ENCODE data around the gene MRNIP.

The MRNIP gene

DNA sequence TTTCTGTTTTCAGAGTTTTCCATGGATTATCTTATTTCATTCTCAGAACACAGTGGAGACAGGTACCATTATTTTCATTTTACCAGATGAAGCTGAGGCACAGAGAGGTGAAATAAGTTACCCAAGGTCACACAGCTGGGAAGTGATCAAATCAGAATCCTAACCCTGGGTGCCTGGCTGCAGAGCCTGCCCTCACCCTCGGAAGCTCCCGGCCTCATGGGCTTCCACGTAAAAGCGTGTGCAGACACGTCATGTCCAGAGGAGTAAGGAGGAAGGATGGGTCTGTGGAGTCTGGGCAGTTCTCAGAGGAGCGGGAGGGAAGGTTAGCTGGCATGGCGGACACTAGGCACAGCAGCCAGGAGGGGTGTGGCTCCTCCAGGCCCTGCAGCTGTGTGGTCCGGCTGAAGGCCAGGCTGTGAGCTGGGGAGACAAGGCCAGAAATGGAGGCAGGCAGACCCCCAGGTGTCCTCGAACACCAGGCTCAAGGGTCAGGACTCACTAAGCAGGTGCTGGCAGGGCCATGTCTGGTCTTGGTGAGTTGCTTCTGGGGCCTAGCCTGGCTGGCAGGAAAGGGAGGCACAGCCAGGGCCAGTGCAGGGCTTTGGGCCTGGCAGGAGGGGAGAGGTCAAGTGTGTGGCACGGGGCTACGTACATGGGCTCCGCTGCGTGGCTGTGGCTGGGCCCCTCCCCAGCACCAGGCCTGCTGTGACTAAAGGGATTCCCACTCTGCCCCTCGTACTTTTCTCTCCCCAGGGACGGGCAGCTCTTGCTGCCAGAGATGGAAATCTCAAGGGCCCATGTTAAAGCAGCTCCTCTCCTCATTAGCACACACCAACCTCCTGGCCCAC lies 43.5 kb upstream of the MRNIP start:
- no peak overlapping the region for H3K9ac ChIP-seq (ENCODE audit: low read length)
- H2AK5ac ChIP-seq (ENCODE audit: low read length) = no peak overlapping the region
- DNase-seq = no peak
- no peak overlapping the region for H2BK120ac ChIP-seq (ENCODE audit: insufficient read depth, low read length, poor library complexity)
- H3K14ac ChIP-seq (ENCODE audit: low read length) = no peak overlapping the region
- no peak overlapping the region for H4K8ac ChIP-seq (ENCODE audit: low read depth, low read length)
- no peak overlapping the region for H4K91ac ChIP-seq (ENCODE audit: low read depth, low read length)
- H3K27ac ChIP-seq (ENCODE audit: low read depth, low read length) = no peak overlapping the region
- H4K12ac ChIP-seq (ENCODE audit: low read depth, low read length) = no peak overlapping the region
- peaks cover 5% of the 10 kb centered on the region in 2 experiments for H3K4me1 ChIP-seq (ENCODE audit: control insufficient read depth in 1 of 2, insufficient read depth in 2 of 2, low read length in 2 of 2)
- no CpG with 5 or more reads among the region's 15 CpGs for WGBS (ENCODE audit: extremely low coverage, insufficient coverage, insufficient read length)
- no peak overlapping the region for H3K4me3 ChIP-seq (ENCODE audit: low read depth, low read length)
- no peak overlapping the region for H3K23ac ChIP-seq (ENCODE audit: low read length)
- no peak overlapping the region for H3K4ac ChIP-seq (ENCODE audit: low read depth, low read length)
- no peak overlapping the region for H3K4me2 ChIP-seq (ENCODE audit: low read length)
- H3K79me1 ChIP-seq (ENCODE audit: low read length) = peaks cover under 1% of the 10 kb centered on the region
- no peak overlapping the region for H3K18ac ChIP-seq (ENCODE audit: low read length)
- H2AFZ ChIP-seq (ENCODE audit: insufficient read depth, low read length, poor library complexity) = no peak overlapping the region
- peaks cover 2% of the 10 kb centered on the region for H3K9me3 ChIP-seq (ENCODE audit: insufficient read depth, low read depth, low read length)
- no peak overlapping the region for H2BK5ac ChIP-seq (ENCODE audit: low read depth, low read length, poor library complexity)
- H2BK12ac ChIP-seq (ENCODE audit: low read length) = no peak overlapping the region
- H3K36me3 ChIP-seq (ENCODE audit: control insufficient read depth in 1 of 2, insufficient read depth in 2 of 2, low read length in 2 of 2) = peaks cover 42 to 55% of the 10 kb centered on the region in 2 experiments
- H3K79me2 ChIP-seq (ENCODE audit: control insufficient read depth, insufficient read depth, low read length, poor library complexity) = peaks cover 3% of the 10 kb centered on the region
- no peaks in the 10 kb centered on the region for H3K27me3 ChIP-seq (ENCODE audit: insufficient read depth, low read length)

- no peak overlapping the region for H2BK12ac ChIP-seq (ENCODE audit: low read length)
- H3K4me3 ChIP-seq (ENCODE audit: low read depth, low read length) = no peak overlapping the region
- H2BK5ac ChIP-seq (ENCODE audit: low read depth, low read length, poor library complexity) = no peak overlapping the region
- DNase-seq = no peak
- H3K23ac ChIP-seq (ENCODE audit: low read length) = no peak overlapping the region
- no peak overlapping the region for H3K27ac ChIP-seq (ENCODE audit: low read depth, low read length)
- H3K18ac ChIP-seq (ENCODE audit: low read length) = no peak overlapping the region
- peaks cover 2% of the 10 kb centered on the region for H3K9me3 ChIP-seq (ENCODE audit: insufficient read depth, low read depth, low read length)
- no peak overlapping the region for H2AFZ ChIP-seq (ENCODE audit: insufficient read depth, low read length, poor library complexity)
- H3K4me1 ChIP-seq (ENCODE audit: control insufficient read depth in 1 of 2, insufficient read depth in 2 of 2, low read length in 2 of 2) = no peaks in the 10 kb centered on the region
- no peak overlapping the region for H3K4ac ChIP-seq (ENCODE audit: low read depth, low read length)
- no peak overlapping the region for H3K4me2 ChIP-seq (ENCODE audit: low read length)
- no peaks in the 10 kb centered on the region for H3K79me2 ChIP-seq (ENCODE audit: control insufficient read depth, insufficient read depth, low read length, poor library complexity)
- no peaks in the 10 kb centered on the region for H3K79me1 ChIP-seq (ENCODE audit: low read length)
- H4K8ac ChIP-seq (ENCODE audit: low read depth, low read length) = no peak overlapping the region
- H3K14ac ChIP-seq (ENCODE audit: low read length) = no peak overlapping the region
- no peak overlapping the region for H4K12ac ChIP-seq (ENCODE audit: low read depth, low read length)
- H3K27me3 ChIP-seq (ENCODE audit: insufficient read depth, low read length) = no peaks in the 10 kb centered on the region
- WGBS (ENCODE audit: extremely low coverage, insufficient coverage, insufficient read length) = no CpG with 5 or more reads among the region's 6 CpGs
- no peak overlapping the region for H4K91ac ChIP-seq (ENCODE audit: low read depth, low read length)
- no peak overlapping the region for H3K9ac ChIP-seq (ENCODE audit: low read length)
- H2BK120ac ChIP-seq (ENCODE audit: insufficient read depth, low read length, poor library complexity) = no peak overlapping the region
- H3K36me3 ChIP-seq (ENCODE audit: control insufficient read depth in 1 of 2, insufficient read depth in 2 of 2, low read length in 2 of 2) = peaks cover 42 to 55% of the 10 kb centered on the region in 2 experiments
- H2AK5ac ChIP-seq (ENCODE audit: low read length) = no peak overlapping the region
Observed at GRCh38 chr5:179901462-179901861, 42.8 kb upstream of the MRNIP start.

DNA sequence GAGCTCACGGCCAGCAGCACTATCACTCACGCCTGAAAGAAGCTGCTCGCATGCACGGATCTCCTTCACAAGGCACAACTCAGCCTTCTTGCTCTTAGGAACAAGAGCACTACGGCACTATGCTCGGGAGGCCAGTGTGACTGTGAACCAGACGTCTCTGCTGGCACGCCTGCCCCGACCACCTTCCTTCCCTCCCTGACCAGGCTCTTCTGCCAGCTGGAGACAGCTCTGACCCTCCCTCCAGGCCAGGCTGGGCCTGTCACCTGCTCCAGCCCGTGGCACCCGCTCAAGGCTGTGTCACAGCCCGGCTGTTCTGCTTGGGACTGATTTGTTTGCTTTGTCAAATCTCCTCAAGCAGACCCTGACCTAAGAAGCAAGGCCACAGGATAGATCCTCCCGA lies 42.1 kb upstream of the MRNIP start:
- Histone ChIP-seq H3K4me2 (ENCODE audit: low read length) (no peak overlapping the region), H3K27ac (ENCODE audit: low read depth, low read length) (no peak overlapping the region), H3K18ac (ENCODE audit: low read length) (peak overlapping the region; percentile 56), H2BK12ac (ENCODE audit: low read length) (no peak overlapping the region), H2AFZ (ENCODE audit: insufficient read depth, low read length, poor library complexity) (no peak overlapping the region), H4K8ac (ENCODE audit: low read depth, low read length) (no peak overlapping the region), H3K14ac (ENCODE audit: low read length) (no peak overlapping the region), H3K9ac (ENCODE audit: low read length) (no peak overlapping the region), H2BK5ac (ENCODE audit: low read depth, low read length, poor library complexity) (no peak overlapping the region), H2AK5ac (ENCODE audit: low read length) (no peak overlapping the region), H3K4me1 (ENCODE audit: control insufficient read depth in 1 of 2, insufficient read depth in 2 of 2, low read length in 2 of 2) (no peaks in the 10 kb centered on the region), H3K79me2 (ENCODE audit: control insufficient read depth, insufficient read depth, low read length, poor library complexity) (no peaks in the 10 kb centered on the region), H3K23ac (ENCODE audit: low read length) (no peak overlapping the region), H3K27me3 (ENCODE audit: insufficient read depth, low read length) (no peaks in the 10 kb centered on the region), H3K36me3 (ENCODE audit: control insufficient read depth in 1 of 2, insufficient read depth in 2 of 2, low read length in 2 of 2) (peaks cover 36 to 52% of the 10 kb centered on the region in 2 experiments), H3K79me1 (ENCODE audit: low read length) (no peaks in the 10 kb centered on the region), H2BK120ac (ENCODE audit: insufficient read depth, low read length, poor library complexity) (no peak overlapping the region), H3K9me3 (ENCODE audit: insufficient read depth, low read depth, low read length) (peaks cover 2% of the 10 kb centered on the region), H4K91ac (ENCODE audit: low read depth, low read length) (no peak overlapping the region), H4K12ac (ENCODE audit: low read depth, low read length) (no peak overlapping the region), H3K4ac (ENCODE audit: low read depth, low read length) (no peak overlapping the region), H3K4me3 (ENCODE audit: low read depth, low read length) (no peak overlapping the region)
- no peak for DNase-seq
- WGBS (ENCODE audit: extremely low coverage, insufficient coverage, insufficient read length) = no CpG with 5 or more reads among the region's 13 CpGs

DNA sequence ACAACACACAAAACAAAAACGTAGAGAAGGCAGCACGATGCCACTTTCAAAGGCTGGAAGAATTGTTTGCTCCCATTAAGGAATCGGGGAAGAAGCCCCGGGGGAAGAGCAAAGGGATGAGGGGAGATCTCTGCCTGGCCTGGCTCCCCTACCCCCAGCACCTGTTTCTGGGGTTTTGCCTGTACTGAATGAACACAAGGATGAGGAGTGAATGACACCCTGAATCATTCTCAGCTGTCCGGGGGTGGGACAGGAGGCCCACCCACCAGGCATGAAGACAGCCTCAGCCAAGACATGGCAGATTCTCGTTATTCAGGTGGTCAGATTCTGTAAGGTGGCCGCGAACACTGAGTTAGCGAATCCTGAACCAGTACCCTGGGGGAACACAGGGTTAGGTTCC lies 41.6 kb upstream of the MRNIP start:
- DNase-seq = no peak
- Histone ChIP-seq H3K4me3 (ENCODE audit: low read depth, low read length) (no peak overlapping the region), H3K79me2 (ENCODE audit: control insufficient read depth, insufficient read depth, low read length, poor library complexity) (no peaks in the 10 kb centered on the region), H3K4ac (ENCODE audit: low read depth, low read length) (no peak overlapping the region), H3K14ac (ENCODE audit: low read length) (no peak overlapping the region), H4K8ac (ENCODE audit: low read depth, low read length) (no peak overlapping the region), H3K27me3 (ENCODE audit: insufficient read depth, low read length) (no peaks in the 10 kb centered on the region), H3K27ac (ENCODE audit: low read depth, low read length) (no peak overlapping the region), H2BK12ac (ENCODE audit: low read length) (no peak overlapping the region), H2AFZ (ENCODE audit: insufficient read depth, low read length, poor library complexity) (no peak overlapping the region), H3K23ac (ENCODE audit: low read length) (no peak overlapping the region), H3K4me2 (ENCODE audit: low read length) (no peak overlapping the region), H4K91ac (ENCODE audit: low read depth, low read length) (no peak overlapping the region), H4K12ac (ENCODE audit: low read depth, low read length) (no peak overlapping the region), H2BK120ac (ENCODE audit: insufficient read depth, low read length, poor library complexity) (no peak overlapping the region), H3K79me1 (ENCODE audit: low read length) (no peaks in the 10 kb centered on the region), H3K9ac (ENCODE audit: low read length) (no peak overlapping the region), H2BK5ac (ENCODE audit: low read depth, low read length, poor library complexity) (no peak overlapping the region), H3K4me1 (ENCODE audit: control insufficient read depth in 1 of 2, insufficient read depth in 2 of 2, low read length in 2 of 2) (no peaks in the 10 kb centered on the region), H2AK5ac (ENCODE audit: low read length) (no peak overlapping the region), H3K18ac (ENCODE audit: low read length) (no peak overlapping the region), H3K36me3 (ENCODE audit: control insufficient read depth in 1 of 2, insufficient read depth in 2 of 2, low read length in 2 of 2) (peaks cover 40 to 56% of the 10 kb centered on the region in 2 experiments), H3K9me3 (ENCODE audit: insufficient read depth, low read depth, low read length) (peaks cover 2% of the 10 kb centered on the region)
- WGBS (ENCODE audit: extremely low coverage, insufficient coverage, insufficient read length) = no CpG with 5 or more reads among the region's 9 CpGs

Measured in trophoblast cell (in vitro differentiated cells and primary cell).